Measurements from ENCODE around the gene ARHGAP15. TPM values are rescaled to one million over a fixed set of nuclear protein-coding genes. Genes with fewer than 3 reads are reported as not detected.

The ARHGAP15 gene
- total RNA-seq, 1 donor from 2014 or later: not detected

GRCh38 chr2:143417428-143417827, 288.2 kb downstream of the ARHGAP15 start:
- DNase-seq: no peak

GRCh38 chr2:143420313-143420712, 291.1 kb downstream of the ARHGAP15 start:
- no peak for DNase-seq

GRCh38 chr2:143422681-143423080, 293.5 kb downstream of the ARHGAP15 start:
- DNase-seq: no peak

GRCh38 chr2:143425896-143426295, 296.7 kb downstream of the ARHGAP15 start:
- DNase-seq: no peak

- no peak for DNase-seq
Measured at GRCh38 chr2:143426296-143426695, 297.1 kb downstream of the ARHGAP15 start.

- DNase-seq: no peak
Measured at GRCh38 chr2:143428700-143429099, 299.5 kb downstream of the ARHGAP15 start.

- DNase-seq: peak; percentile 1
Measured at GRCh38 chr2:143429932-143430679, 300.9 kb downstream of the ARHGAP15 start.

- DNase-seq: no peak
Measured at GRCh38 chr2:143431316-143431715, 302.1 kb downstream of the ARHGAP15 start.

- DNase-seq: no peak
Measured at GRCh38 chr2:143433251-143433650, 304.0 kb downstream of the ARHGAP15 start.

GRCh38 chr2:143433840-143434239, 304.6 kb downstream of the ARHGAP15 start:
- no peak for DNase-seq

- no peak for DNase-seq
Measured at GRCh38 chr2:143434445-143434844, 305.2 kb downstream of the ARHGAP15 start.

- DNase-seq: no peak
Measured at GRCh38 chr2:143435131-143435530, 305.9 kb downstream of the ARHGAP15 start.

GRCh38 chr2:143436951-143437350, 307.7 kb downstream of the ARHGAP15 start:
- DNase-seq: no peak

GRCh38 chr2:143440411-143441012, 311.3 kb downstream of the ARHGAP15 start:
- no peak for DNase-seq

- DNase-seq: no peak
Measured at GRCh38 chr2:143442193-143442592, 313.0 kb downstream of the ARHGAP15 start.

- DNase-seq: peak; percentile 17
Measured at GRCh38 chr2:143451642-143452281, 322.5 kb downstream of the ARHGAP15 start.

GRCh38 chr2:143452817-143453451, 323.7 kb downstream of the ARHGAP15 start:
- no peak for DNase-seq

- no peak for DNase-seq
Measured at GRCh38 chr2:143453981-143454511, 324.8 kb downstream of the ARHGAP15 start.

- DNase-seq: no peak
Measured at GRCh38 chr2:143455317-143455716, 326.1 kb downstream of the ARHGAP15 start.

- no peak for DNase-seq
Measured at GRCh38 chr2:143458258-143459190, 329.3 kb downstream of the ARHGAP15 start.

GRCh38 chr2:143460382-143460781, 331.2 kb downstream of the ARHGAP15 start:
- no peak for DNase-seq

GRCh38 chr2:143463719-143464118, 334.5 kb downstream of the ARHGAP15 start:
- DNase-seq: no peak

All from dermis blood vessel endothelial cell (primary cell).